GM18873 (cell line): ENCODE measurements around the gene TGFBR2.
"Not testable (repeated sequence)": the region's sequence is repeated elsewhere in the genome, so short reads cannot be mapped to it uniquely, and the experiment has no call there.

ENCODE experiments used
- ATAC-seq: cut with Tn5 transposase; IDR thresholded peaks from one replicate; pipeline ENCODE4 v1.9.1; 2021; ENCODE audit warnings: mild to moderate bottlenecking, moderate library complexity, moderate number of reproducible peaks; ENCODE audit not compliant: unreplicated experiment, low FRiP score

Gene TGFBR2

DNA sequence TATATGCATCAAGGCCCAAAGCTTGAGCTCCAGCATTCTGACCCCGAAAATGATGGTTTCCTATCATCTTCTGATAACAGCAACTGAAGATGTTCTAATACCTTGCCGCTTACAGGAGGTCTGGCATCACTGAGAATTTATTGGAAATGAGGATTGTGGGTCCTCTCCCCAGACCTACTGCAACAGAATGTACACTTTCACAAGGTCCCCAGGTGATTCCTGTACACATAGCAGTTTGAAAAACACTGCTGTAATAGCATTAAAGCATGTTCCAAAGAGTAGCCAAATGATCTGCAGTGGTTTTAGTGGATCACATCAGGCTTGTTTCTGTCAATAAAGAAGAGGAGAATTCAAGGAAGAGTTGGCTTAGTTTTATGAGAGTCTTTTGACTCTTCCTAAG, 11.3 kb downstream of the TGFBR2 start:
- ATAC-seq = no peak

DNA sequence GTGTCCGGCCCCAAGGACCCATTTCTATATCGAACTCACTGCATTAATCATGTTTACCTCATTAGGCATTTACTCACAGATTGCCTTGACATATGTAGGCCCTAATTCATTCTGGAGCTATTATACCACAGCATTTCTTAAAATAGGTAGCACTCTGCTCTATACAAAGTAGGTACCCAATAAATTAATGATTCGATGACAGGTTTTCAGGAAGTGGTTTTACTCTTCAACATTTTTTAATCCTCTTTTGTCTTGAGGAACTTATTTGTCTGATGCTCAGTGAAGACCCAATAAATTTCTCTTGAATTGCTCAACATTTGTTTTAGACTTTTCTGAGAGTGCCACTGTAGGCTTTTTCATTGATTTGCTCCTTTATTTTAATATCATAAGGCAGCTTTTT, 12.1 kb downstream of the TGFBR2 start:
- ATAC-seq = no peak

DNA sequence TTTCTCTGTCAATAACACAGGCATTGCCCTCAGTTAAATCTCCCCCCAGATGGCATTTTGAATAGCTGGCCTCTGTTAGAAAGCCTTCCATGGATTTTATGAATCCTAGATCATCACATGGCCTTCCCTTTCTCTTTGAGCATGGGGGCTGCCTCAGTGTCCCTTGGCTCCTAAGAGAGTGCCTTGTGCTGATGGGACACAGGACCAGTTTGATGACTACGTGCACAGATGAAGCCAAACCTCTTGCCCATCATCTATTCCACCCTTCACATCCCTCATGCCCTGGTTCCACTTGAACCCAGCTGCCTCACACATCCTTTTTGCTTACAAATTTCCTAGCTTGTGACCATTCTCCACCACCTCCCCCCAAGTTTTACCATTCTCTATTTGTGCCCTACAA, 12.9 kb downstream of the TGFBR2 start:
- no peak for ATAC-seq

DNA sequence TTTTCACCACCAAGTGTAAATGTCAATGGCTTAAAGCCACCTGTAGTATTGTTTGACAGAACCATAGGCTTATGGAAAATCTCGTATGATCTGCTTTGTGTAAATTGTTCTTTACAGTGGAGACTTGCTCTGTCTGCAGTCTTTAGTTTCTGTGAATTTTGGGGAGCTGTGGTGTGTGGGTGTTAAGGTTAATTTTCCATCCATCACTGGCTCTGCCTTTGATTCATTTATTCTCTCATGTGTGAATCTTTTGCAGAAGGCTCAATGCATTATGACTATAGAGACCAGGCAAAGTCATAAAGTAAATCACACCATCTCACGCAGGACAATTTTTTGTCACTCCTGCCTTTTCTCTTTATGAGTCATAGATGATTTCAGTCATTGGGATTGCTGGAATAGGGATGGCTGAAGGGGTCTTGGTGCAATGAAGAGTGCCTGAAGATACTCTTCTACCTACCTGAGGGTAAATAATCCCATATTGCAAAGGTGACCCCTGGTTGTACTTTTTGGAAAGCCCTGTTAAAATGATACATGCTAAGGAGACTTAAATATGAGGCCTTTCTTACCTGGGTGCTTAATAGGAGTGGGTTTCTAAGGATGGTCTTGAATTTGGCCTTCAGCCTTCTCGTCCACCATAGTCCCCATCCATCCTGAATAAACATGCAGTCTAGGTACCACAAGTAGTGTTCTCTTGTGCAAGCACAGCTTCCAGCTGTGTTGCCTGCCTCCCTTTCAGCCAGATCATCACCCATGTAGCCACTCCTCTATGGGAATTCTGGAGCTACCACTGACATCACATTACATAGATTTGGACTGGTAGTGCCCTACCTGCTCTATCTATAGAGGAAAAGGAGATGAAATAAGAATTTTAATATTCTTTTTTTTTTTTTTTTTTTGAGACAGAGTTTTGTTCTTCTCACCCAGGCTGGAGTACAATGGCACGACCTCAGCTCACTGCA, 14.3 kb downstream of the TGFBR2 start:
- no peak for ATAC-seq

DNA sequence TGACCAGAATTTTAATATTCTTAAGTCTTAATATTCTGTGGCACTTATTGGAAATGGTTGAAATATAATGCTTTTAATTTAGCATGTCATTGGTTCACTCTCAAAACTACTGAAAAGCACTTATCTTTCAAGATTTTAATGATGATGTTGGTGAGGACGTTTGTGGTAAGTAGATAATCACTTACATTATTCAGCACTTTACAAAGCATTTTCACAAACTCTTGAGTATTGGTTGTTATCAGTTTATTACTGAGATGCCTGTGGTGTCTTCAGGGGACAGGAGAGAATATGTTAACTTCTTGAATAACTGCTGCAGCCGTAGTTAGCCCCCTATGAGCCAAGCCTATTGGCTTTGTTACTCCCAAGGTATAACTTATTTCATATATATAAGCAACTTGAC, 15.2 kb downstream of the TGFBR2 start:
- no peak for ATAC-seq

DNA sequence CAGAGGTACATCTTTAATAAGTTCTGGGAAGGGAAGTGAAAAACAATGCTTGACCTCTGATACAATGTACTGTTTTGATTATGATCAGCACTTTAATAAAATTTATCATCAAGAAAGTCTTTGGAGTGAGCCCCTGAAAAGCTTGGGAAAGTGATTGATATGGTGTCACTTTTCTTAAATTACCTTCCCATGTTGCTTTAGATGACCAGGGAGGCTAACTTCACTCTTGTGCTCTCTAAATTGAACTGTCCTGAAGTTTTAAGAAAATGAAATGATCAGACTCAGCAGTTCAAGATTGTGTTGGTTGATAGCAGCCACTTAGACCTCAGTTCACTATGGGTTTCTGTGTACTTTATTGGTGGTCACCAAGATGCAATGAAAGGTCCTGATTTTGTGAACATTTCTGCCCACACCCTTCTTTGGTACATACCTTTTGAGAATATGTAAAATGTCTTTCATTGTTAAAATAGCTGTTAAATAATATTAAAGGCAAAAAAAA, 15.7 kb downstream of the TGFBR2 start:
- no peak for ATAC-seq

DNA sequence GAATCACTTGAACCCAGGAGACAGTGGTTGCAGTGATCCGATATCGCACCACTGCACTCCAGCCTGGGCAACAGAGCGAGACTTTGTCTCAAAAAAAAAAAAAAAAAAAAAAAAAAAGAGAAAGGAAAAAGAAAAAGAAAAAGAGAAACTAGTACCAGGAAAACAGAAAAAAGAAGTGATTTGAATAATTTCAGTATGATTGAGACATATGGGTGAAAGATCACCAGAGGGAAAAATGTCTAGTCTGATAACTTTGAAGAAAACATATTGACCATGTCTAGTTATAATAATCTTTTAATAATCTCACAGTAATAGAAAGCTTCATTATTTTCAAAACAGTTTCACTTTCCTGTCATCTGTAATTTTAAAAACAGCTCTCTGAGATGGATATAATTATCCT, 16.4 kb downstream of the TGFBR2 start:
- no peak for ATAC-seq

DNA sequence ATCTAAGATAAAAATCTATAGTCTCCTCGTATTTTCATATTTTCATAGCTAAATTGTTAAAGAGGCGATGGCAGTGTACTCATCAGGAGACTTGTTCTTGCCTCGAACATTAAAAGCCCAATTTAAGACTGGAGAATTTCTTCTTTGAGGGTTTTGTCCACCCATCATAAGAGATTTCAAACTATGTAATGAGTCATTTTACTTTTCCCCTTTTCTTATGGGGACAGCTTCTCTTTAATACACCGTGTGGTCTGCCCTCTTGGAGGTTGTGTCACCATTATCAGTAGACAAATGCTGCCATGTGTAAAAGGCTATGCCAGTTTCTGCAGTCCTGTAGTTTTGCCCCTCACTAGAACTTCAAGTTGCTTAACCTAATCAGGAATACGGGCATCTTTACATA, 16.9 kb downstream of the TGFBR2 start:
- no peak for ATAC-seq

DNA sequence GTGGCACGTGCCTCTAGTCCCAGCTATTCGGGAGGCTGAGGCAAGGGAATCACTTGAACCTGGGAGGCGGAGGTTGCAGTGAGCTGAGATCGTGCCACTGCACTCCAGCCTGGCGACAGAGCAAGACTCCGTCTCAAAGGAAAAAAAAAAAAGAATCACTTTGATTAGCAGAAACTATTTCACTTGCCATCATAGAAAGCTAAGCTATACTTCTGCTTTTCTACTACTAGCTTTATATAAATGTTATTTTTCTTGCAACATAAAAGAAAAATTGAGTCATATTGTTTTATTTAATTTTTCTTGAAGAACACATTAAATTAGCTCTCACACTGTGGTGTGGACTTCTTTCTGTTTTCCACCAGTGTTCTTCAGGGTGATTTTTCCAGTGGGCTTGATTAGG, 18.1 kb downstream of the TGFBR2 start:
- not testable (repeated sequence) for ATAC-seq

DNA sequence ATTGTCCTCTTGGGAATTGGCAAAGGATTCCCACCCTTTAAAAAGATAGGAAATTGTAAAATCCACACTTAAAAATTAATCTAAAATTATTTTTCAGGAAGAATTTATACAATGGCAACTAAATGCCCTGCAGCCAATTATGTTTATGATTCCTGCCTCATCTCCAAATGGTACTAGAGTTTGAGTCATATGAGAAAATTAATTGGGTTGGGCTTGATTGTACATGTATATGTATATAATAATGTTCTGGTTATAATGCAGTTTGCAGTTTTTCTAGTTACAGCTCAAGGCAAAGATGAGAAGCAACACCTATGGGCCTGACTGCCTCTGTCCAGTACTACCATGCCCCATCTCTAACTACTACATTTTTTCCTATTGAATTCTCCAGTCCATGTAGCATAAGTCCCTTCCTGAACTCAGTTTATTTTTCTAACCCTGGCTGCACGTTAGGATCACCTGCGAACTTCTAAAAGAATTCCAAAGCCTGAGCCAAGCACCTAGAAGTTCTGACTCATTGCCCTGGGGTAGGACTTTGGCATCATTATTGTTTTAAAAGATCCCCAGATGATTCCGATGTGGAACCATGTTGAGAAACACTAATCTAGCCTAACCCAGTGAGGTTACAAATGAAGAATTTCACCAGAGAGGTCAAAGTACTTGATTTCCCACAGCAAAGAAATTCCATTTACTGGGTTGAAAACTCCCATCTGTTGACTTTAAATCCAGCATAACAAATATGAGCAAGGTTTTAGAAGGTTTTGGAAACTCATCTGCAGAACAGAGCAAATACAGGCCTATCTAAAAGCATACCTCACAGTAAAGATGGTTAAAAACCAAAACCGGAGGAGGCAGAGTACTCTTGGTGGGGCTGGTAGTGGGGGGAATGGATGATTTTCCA, 19.4 kb downstream of the TGFBR2 start:
- ATAC-seq = no peak

DNA sequence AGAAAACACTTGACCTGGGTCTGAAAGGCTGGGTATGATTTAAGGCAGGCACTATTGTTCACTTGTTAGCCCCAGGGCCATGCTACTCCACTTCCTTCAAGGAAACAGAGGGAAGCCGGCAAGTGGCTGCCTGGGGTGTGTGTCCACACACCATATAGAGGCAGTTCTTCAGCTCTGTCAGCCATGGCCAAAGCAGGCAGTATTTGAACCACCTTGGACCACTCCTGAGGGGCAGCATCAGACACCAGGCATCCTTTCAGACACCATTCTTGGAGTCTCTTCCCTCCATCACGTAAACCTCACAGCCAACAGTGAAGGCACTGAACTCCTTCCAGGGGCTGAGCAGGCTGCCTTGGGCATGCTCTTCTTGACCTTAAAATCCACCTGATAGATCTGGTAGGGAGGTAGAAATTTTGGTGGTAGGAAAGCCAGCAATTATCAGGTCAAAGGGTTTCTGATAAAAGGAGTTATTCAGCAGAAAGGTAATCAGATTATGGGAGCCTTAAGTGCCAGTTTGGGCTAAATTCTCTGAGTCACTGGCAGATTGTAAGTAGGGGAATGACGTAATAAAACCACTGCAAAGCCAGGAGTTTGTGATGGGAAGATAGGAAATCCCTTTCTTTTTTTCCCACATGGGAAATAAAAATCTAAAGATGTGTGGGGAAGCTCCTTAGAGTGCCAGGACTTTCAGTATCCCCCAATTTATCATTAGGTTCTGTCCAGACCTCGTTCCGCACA, 20.2 kb downstream of the TGFBR2 start:
- no peak for ATAC-seq

DNA sequence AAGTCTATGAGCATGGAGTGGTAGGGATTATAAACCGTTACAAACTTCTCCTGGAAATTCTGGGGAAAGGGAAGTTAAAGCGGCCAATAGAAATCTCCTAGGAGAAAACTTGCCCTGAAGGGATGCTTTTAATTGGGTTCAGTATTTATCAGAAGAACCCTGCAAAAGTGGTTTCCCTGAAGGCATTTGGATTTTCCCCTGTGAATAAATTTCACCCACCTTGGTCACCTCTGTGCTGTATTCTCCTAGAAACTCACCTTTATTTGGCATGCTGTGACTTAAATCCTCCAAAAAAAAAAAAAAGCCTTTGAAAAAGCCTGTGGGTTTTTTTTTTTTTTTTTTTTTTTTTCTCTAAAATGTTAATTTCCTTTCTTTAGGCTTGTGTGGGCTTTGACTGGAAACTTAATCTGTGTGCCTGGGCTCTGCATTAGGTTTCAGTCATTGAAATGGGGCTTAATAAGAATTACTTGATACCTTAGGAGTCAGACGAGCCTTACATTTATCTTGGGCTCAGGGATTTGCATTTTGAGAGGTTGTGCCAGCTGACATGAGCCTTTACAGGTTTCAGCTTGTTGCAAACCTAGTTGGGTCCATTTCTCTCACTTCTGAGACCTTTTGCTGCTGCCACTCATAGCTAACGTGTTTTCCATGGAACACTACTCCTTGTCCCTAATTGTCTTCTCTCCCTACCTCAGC, 22.0 kb downstream of the TGFBR2 start:
- no peak for ATAC-seq

DNA sequence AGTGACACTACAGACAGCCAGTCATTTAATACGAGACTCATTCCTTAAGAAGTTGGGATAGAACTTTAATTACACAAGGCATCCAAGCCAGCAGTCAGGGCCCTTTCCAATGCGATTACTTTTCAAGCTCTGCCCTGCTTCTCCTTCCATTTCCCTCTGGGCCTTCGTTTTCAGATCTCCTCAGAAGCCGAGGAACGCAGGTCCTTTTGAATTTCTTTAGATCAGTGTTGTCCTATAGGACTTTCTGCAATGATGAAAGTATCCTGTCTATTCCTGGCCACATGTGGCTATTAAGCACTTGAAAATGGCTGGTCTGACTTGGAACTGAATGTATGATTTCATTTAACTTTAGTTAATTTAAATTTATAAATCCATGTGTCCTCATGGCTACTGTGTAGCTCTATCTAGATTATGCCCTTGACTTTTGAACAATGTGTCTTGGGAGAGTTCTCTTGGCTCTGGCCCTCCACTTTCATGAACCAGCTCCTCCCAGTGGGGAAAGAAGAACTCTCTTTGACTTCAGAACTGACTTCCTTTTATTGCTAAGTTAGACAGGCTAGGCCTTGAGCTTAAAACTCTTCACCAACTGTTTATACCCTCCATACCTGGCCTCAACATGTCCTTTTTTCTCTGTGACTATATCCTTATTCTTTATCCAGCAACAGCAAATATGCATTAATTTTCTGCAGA, 22.6 kb downstream of the TGFBR2 start:
- no peak for ATAC-seq

DNA sequence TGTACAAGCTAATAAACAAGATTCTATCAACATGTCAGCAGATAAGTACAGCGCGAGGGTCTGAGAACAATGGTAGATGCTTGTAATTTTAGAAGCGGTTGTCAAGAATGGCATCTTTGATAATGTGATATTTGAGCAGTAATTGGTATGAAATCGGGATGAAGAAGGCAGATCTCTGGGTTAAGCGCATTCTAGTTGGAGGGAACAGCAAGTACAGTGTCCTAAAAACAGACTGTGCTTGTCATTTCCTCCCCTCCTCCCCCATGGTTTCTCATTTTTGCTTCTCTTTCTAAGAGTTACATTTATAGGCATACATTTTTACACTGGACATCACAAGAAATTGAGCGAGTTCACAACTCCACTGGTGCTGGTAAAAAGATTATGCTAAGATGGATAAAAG, 23.3 kb downstream of the TGFBR2 start:
- ATAC-seq = no peak

DNA sequence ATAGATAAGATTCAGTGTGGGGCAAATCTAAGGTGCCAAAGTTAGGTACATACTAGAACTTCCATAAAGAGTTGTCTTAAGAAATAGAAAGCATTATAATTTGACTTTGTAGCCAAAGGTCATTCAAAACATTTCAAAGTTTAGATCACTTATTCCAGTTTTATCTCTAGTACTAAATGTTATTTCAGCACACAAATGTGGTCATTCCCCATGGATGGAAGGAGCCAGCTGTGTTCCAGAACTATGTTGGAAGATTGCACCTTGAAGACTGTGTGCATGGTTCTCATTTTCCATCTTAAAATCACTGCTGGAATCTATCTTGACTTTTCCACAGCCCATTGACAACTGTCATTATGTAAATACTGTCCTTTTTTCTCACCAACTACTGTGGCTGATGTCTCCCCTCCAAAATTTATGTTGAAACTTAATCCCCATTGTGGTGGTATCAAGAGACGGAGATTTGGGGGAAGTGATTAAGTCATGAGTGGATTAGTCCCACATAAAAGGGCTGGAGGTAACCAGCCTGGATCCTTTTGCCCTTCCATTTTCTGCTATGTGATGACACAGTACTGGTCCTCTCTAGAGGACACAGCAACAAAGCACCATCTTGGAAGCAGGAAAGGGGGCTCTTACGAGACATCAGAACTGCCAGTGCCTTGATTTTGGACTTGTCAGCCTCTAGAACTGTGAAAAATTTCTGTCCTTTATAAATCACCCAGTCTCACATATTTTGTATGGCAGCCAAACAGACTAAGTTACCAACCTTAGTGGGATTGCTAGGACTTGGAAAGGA, 24.0 kb downstream of the TGFBR2 start:
- no peak for ATAC-seq

DNA sequence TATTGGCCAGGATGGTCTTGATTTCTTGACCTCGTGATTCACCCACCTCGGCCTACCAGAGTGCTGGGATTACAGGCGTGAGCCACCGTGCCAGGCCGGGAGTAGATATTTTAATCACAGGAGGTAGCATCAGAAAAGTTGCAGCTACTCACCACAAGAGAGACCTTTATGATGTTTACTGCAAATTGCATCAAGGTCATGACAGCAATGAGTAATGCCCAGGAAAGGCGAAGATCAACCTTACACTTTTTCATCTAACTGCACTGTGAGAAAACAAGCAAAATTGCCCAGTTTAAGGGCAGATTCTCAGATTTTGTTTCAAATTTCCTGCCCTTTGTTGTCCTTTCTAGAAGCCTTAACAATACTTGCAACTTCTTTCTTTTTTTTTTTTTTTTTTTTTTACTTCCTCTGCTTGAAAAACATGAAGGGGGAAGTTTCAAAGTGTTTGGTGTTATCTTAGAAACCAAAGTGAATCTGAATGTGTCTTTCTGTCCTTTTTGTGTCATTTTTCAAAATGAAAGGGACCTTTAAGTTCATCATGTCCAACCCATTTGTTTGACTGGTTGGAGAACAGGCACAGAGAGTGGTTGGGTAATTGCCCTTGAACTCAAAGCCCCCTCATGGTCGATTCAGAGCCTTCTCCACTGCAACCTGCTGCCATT, 25.0 kb downstream of the TGFBR2 start:
- no peak for ATAC-seq

DNA sequence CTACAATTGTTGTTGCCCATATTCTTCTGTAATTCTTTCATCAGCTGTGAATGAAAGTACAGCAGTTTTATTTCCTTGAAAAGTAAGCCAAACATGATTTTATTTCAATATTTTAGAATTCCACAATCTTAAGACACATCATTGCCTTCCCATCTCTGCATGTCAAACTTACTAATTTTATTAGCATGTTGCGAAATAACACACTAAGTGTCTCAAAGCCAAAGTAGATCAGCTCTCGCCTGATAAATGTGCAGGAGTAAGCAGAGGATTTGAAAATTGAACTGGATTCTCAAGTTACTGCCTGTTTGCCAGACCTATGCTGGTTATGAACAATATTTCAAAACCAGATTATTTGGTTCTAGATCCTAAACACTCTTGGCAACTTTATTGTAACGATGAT, 25.7 kb downstream of the TGFBR2 start:
- no peak for ATAC-seq

DNA sequence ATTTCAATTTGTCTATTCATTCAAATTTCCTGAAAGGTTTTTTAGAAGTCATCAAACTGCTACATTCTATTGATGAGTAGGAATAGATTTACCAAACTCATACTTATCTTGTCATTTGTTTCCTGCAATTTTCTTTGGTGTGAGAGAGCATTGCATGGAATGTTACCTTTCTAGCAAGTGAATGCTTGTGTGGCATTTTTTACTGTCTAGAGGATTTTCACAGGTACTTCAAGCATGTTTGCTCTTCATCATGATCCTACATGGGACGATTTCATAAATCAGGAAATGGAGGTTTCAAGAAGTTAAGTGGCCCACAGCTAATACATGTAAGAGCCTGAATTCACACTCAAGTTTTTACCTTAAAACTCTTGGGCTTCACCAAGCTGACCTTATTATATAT, 26.1 kb downstream of the TGFBR2 start:
- no peak for ATAC-seq
